GM20000 (cell line): Measurements from ENCODE around the gene HAPLN2.
A peak's percentile ranks its signal among the peaks of the same experiment; 100 is the strongest.

Experiments
- DNase-seq: peaks from one replicate; pipeline ENCODE4 v3.0.0; 2012; ENCODE audit warnings: low spot score
- TF ChIP-seq, protein P1 (sequence below): IDR thresholded peaks from 2 replicates; pipeline ENCODE4 v1.5.1; 2012; ENCODE audit warnings: mild to moderate bottlenecking, control low read depth; ENCODE audit errors: extremely low read depth, missing control alignments

HAPLN2 gene

DNA sequence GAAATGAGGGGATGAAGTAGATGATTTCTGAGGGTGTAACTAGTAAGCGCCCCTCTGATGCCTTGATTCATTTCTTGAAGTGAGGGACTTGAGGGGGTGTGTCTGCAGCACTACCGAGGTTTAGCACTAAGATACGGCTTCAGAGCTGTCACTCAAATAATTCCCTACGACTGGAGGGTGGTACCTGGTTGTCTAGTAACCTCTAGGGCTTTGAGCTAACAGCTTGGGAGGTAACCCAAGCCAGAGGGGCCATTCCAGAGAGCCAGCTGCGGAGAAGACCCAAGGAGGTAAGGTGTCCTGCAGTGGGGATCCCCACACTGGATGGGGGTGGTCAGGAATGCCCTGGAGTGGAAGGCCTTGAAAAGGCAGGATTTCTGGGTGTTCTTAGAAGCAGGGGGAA, 39.7 kb upstream of the HAPLN2 start, which contains the start of gene TTC24:
TTC24 (plus strand) TSS at position 252 of the 400 bp plus-strand sequence. CDS start 1,642 bp downstream, outside the sequence.
- DNase-seq, result no peak
- TF ChIP-seq, protein P1, sequence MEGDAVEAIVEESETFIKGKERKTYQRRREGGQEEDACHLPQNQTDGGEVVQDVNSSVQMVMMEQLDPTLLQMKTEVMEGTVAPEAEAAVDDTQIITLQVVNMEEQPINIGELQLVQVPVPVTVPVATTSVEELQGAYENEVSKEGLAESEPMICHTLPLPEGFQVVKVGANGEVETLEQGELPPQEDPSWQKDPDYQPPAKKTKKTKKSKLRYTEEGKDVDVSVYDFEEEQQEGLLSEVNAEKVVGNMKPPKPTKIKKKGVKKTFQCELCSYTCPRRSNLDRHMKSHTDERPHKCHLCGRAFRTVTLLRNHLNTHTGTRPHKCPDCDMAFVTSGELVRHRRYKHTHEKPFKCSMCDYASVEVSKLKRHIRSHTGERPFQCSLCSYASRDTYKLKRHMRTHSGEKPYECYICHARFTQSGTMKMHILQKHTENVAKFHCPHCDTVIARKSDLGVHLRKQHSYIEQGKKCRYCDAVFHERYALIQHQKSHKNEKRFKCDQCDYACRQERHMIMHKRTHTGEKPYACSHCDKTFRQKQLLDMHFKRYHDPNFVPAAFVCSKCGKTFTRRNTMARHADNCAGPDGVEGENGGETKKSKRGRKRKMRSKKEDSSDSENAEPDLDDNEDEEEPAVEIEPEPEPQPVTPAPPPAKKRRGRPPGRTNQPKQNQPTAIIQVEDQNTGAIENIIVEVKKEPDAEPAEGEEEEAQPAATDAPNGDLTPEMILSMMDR, result no peak

DNA sequence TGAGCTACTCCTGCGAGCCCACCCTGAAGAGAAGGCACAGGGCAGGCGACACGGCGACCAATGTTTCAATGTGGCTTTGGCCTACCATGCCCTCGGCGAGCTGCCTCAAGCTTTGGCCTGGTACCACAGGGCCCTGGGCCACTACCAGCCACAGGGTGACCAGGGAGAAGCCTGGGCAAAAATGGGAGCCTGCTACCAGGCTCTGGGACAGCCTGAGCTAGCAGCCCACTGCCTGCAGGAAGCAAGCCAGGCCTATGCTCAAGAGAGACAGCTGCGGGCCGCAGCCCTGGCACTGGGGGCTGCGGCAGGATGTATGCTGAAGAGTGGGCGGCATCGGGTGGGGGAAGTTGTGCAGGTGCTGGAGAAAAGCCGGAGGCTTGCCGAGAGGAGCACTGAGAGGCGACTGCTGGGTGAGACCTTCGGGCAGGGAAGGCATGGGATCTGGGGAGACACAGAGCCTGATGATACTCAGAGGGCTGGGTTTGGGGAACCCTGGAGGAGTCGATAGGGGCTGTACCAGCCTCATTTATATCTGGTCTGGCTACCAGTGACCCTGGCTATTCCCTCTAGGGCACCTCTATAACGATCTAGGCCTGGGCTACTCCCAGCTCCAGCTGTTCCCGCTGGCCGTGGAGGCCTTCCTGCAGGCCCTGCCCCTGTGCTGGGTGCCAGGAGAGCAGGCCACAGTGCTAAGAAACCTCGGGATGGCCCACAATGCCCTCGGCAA, 37.4 kb upstream of the HAPLN2 start:
- TF ChIP-seq, protein P1, result no peak
- DNase-seq, result no peak

DNA sequence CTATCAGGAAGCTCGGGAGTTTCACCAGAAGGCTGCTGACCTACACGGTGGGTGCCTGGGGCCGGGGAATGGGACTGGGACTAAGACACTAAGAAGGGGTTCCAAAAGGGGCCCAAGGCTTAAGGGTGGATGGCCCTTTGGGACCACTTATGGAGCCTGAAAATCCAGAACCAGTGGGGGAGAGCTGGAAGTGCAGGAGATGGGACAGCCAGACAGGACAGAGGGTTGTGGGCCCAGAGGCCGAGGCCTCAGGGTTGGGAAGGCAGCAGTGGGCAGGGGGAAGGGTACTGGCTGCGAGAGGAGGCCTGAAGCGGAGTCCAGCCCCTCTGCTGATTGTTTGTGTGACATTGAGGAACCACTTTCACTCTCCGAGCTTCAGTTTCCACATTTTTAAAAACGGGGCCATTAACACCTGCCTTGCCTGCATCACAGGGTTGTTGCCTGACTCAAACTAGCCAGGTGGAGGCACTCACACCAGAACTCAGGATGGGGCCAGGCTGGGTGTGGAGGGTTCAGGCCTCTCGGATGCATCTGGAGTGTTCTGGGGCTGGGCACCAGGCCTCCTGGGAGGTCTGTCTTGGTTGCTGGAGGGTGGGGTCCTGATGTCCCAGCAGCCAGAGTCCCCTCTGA, 36.7 kb upstream of the HAPLN2 start:
- TF ChIP-seq, protein P1, result peak; percentile 0
- peak; percentile 40 for DNase-seq

DNA sequence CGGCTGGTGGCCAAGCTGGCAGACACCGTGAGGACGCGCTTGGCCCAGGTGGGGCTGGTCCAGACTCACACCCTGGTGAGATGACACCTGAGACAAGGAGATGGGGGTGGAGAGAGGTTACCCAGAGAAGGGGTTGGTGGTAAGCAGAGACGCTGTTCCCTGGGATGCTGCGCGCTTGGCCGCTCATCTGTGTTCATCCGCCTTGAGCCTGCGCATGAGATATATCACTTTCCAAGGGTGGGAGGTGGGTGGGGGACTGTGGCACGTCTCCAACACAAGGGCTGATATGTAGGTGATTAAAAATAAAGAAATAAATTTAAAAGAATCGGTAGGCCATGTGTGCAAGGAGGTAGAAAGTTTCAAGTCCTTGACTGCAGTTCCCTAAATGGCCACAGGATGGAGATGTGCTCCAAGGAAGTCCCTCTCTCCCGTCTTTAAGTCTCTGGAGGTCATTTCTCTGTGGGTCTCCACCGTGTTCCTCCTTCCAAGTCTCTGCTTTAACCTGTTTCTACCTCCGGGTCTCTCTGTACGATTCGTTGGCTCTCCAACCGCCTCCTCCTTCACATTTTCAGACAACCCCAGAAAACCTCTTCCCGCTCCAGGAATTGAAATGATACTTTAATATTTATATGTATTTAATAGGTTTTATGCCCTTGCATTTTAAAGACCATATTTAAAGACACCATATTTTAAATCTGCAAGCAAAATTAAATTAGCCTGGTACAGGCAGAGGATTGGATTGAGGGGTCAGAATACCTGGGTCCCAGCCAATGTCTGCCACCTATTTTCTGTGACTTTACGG, 35.2 kb upstream of the HAPLN2 start:
- DNase-seq, result peak; percentile 80
- TF ChIP-seq, protein P1, result peak; percentile 86

DNA sequence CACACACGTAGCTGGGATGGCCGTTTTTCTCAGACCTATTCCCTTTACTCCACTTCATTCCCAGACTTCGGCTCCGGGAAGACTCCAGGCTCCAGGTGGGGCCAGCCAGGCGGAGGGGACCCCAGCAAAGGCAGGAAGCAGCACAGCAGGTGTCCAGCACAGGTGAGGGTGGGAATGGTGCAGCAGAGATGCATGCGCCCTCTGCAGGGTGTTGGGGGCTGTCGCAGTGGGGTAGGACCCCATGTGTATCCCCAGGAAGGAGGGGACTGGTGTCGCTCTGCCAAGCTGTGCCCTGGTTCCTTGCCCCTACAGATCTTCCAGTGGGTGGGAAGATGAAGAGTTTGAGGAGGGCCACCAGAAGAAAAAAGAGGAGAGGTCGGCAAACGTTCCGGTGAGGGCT, 34.4 kb upstream of the HAPLN2 start:
- peak; percentile 36 for DNase-seq
- TF ChIP-seq, protein P1, result peak; percentile 8

DNA sequence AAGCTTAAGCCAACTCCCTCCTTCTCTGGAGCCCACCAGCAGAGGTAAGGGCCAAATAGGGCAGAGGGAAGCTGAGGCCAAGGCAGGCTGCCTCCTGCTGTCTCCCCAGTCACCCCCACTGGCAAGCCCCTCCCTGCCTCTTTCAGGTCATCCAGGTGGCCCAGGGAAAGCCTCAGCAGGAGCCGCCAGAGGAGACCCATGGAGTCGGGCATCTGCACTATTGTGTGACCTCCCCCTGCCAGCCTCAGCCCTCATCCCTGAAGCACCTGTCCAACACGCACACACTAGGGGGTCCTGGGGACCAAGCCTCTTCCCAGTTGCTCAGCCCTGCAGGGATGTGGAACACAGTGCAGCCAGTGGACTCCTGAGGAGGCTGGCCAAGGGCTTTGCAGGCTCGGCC, 32.9 kb upstream of the HAPLN2 start:
- TF ChIP-seq, protein P1, result no peak
- DNase-seq, result no peak
